ENCODE results near the gene ABHD11. TPM values are rescaled to one million over a fixed set of nuclear protein-coding genes. Genes with fewer than 3 reads are reported as not detected.

The ABHD11 gene
- total and polyA plus RNA-seq, 2 experiments from 2014 or later = 18.7 to 24.6 TPM

DNA sequence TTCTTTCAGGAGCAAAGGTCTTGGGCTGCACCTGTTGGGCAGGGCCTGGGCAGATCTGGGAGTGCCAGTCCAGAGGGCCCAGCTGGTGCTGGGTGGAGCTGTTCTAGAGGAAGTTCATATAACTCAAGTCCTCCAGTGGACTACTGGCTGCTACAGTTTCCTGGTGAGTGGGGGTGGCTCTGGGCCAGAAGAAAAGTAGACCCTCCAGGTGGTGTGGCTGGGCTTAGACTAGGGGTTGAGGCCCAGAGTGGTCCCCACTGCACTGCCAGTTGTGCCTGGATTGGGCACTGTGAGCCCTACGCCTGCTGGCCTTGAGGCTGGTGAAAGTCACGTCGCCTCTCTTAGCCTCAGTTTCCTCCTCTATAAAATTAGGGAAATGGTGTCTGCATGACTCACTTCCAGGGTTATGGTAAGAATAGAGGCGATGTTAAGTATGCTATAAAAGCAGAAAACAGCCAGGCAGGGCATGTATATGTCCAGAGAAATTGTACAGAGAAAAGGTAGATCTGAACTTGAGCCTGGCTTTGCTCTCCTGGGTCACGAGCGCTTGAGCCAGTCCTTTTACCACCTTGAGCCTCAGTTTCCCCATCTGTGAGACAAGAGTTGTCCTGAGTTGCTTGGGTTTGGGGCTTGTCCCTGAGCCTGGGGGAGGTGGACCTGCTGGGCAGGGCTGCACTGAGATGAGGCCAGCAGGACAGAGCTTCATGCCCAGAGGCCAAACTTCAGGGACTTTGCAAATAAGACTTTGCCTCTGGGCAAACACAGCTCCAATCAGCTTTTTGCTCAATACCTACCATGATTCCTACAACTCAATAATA, 35.3 kb upstream of the ABHD11 start:
- H3K4me3 Mint-ChIP-seq = no peak overlapping the region
- H3K36me3 Mint-ChIP-seq (ENCODE audit: low read depth) = no peaks in the 10 kb centered on the region
- no peak for DNase-seq (ENCODE audit: low spot score)
- H3K36me3 ChIP-seq (ENCODE audit: insufficient read depth) = no peaks in the 10 kb centered on the region
- no peak overlapping the region for H3K27ac Mint-ChIP-seq
- no peaks in the 10 kb centered on the region for H3K9me2 ChIP-seq (ENCODE audit: insufficient read depth)
- no peak overlapping the region for H3K27ac ChIP-seq (ENCODE audit: low read depth)
- no peaks in the 10 kb centered on the region; the same call in 2 of the 3 replicates for H3K4me1 Mint-ChIP-seq
- TF ChIP-seq, protein P1, sequence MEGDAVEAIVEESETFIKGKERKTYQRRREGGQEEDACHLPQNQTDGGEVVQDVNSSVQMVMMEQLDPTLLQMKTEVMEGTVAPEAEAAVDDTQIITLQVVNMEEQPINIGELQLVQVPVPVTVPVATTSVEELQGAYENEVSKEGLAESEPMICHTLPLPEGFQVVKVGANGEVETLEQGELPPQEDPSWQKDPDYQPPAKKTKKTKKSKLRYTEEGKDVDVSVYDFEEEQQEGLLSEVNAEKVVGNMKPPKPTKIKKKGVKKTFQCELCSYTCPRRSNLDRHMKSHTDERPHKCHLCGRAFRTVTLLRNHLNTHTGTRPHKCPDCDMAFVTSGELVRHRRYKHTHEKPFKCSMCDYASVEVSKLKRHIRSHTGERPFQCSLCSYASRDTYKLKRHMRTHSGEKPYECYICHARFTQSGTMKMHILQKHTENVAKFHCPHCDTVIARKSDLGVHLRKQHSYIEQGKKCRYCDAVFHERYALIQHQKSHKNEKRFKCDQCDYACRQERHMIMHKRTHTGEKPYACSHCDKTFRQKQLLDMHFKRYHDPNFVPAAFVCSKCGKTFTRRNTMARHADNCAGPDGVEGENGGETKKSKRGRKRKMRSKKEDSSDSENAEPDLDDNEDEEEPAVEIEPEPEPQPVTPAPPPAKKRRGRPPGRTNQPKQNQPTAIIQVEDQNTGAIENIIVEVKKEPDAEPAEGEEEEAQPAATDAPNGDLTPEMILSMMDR (conservative IDR thresholded peaks at IDR 0.05; ENCODE audit: low read depth in 2 of 2) = no peak
- TF ChIP-seq EZH2phosphoT487 (IDR thresholded peaks at IDR 0.05; ENCODE audit: unreplicated experiment) (no peak), STAT1 (IDR thresholded peaks at IDR 0.05; ENCODE audit: unreplicated experiment) (no peak), EZH2 (IDR thresholded peaks at IDR 0.05; ENCODE audit: low read depth, unreplicated experiment) (no peak), ZNF331 (CRISPR knock-in tag; IDR thresholded peaks at IDR 0.05; ENCODE audit: low read depth) (no peak), NANOG (IDR thresholded peaks at IDR 0.05; ENCODE audit: borderline replicate concordance) (no peak), ZNF114 (CRISPR knock-in tag; IDR thresholded peaks at IDR 0.05) (no peak), CREB1 (CRISPR knock-in tag; IDR thresholded peaks at IDR 0.05; ENCODE audit: low read depth) (no peak), JUNB (IDR thresholded peaks at IDR 0.05; ENCODE audit: unreplicated experiment) (no peak), POLR2AphosphoS5 (IDR thresholded peaks at IDR 0.05; ENCODE audit: low read depth) (no peak)
- ATAC-seq = no peak
- no peaks in the 10 kb centered on the region for H3F3A ChIP-seq (replicated peaks; ENCODE audit: low read depth)
- H2AFZ ChIP-seq = no peak overlapping the region
- peaks cover under 1% of the 10 kb centered on the region; the same call in 1 of the 2 replicates for H3K4me1 ChIP-seq (ENCODE audit: insufficient read depth)
- no peaks in the 10 kb centered on the region for H3K79me2 ChIP-seq (replicated peaks; ENCODE audit: insufficient read depth)
- no peak overlapping the region for H3K4me2 ChIP-seq
- H4K20me1 ChIP-seq (replicated peaks; ENCODE audit: insufficient read depth) = no peaks in the 10 kb centered on the region
- no peaks in the 10 kb centered on the region for H3K9me3 Mint-ChIP-seq
- H3K27me3 Mint-ChIP-seq (ENCODE audit: insufficient read depth, low read depth, poor library complexity) = peaks cover 11% of the 10 kb centered on the region
- H3K4me3 ChIP-seq = no peak overlapping the region
- peaks cover 9% of the 10 kb centered on the region for H3K27me3 ChIP-seq (ENCODE audit: insufficient read depth)

- peak overlapping the region; percentile 91 for H2AFZ ChIP-seq
- peak overlapping the region; percentile 84 for H3K4me2 ChIP-seq
- TF ChIP-seq, protein P2, sequence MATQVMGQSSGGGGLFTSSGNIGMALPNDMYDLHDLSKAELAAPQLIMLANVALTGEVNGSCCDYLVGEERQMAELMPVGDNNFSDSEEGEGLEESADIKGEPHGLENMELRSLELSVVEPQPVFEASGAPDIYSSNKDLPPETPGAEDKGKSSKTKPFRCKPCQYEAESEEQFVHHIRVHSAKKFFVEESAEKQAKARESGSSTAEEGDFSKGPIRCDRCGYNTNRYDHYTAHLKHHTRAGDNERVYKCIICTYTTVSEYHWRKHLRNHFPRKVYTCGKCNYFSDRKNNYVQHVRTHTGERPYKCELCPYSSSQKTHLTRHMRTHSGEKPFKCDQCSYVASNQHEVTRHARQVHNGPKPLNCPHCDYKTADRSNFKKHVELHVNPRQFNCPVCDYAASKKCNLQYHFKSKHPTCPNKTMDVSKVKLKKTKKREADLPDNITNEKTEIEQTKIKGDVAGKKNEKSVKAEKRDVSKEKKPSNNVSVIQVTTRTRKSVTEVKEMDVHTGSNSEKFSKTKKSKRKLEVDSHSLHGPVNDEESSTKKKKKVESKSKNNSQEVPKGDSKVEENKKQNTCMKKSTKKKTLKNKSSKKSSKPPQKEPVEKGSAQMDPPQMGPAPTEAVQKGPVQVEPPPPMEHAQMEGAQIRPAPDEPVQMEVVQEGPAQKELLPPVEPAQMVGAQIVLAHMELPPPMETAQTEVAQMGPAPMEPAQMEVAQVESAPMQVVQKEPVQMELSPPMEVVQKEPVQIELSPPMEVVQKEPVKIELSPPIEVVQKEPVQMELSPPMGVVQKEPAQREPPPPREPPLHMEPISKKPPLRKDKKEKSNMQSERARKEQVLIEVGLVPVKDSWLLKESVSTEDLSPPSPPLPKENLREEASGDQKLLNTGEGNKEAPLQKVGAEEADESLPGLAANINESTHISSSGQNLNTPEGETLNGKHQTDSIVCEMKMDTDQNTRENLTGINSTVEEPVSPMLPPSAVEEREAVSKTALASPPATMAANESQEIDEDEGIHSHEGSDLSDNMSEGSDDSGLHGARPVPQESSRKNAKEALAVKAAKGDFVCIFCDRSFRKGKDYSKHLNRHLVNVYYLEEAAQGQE (IDR thresholded peaks at IDR 0.05; ENCODE audit: unreplicated experiment) = no peak
- TF ChIP-seq EZH2phosphoT487 (IDR thresholded peaks at IDR 0.05; ENCODE audit: unreplicated experiment) (no peak), POLR2AphosphoS5 (IDR thresholded peaks at IDR 0.05; ENCODE audit: low read depth) (no peak), JUNB (IDR thresholded peaks at IDR 0.05; ENCODE audit: unreplicated experiment) (no peak)
These were observed 32.5 kb upstream of the ABHD11 start for GRCh38 chr7:73770860-73771670.

More at GRCh38 chr7:73770860-73771670, 32.5 kb upstream of the ABHD11 start:
- Mint-ChIP-seq H3K4me1 (peaks cover 5% of the 10 kb centered on the region; the same call in 2 of the 3 replicates), H3K36me3 (ENCODE audit: low read depth) (0 out of 3 replicates have a peak, but pooled peaks cover 5% of the 10 kb centered on the region), H3K4me3 (peak overlapping the region; percentile 81), H3K27me3 (ENCODE audit: insufficient read depth, low read depth, poor library complexity) (peaks cover 12% of the 10 kb centered on the region), H3K27ac (peak overlapping the region; percentile 85), H3K9me3 (no peaks in the 10 kb centered on the region; the same call in 2 of the 3 replicates)
- no peaks in the 10 kb centered on the region for H3K36me3 ChIP-seq (ENCODE audit: insufficient read depth)
- H3K9me2 ChIP-seq (ENCODE audit: insufficient read depth) = peaks cover 8% of the 10 kb centered on the region; the same call in 1 of the 2 replicates
- H3K27me3 ChIP-seq (ENCODE audit: insufficient read depth) = peaks cover 17% of the 10 kb centered on the region
- H3K4me1 ChIP-seq (ENCODE audit: insufficient read depth) = peaks cover 5% of the 10 kb centered on the region; the same call in 1 of the 2 replicates
- no peaks in the 10 kb centered on the region for H4K20me1 ChIP-seq (replicated peaks; ENCODE audit: insufficient read depth)
- H3F3A ChIP-seq (replicated peaks; ENCODE audit: low read depth) = no peaks in the 10 kb centered on the region
- no peak for DNase-seq (ENCODE audit: low spot score)
- peak; percentile 28 for ATAC-seq
- no peaks in the 10 kb centered on the region for H3K79me2 ChIP-seq (replicated peaks; ENCODE audit: insufficient read depth)
- H3K4me3 ChIP-seq = peak overlapping the region; percentile 80
- peak overlapping the region; percentile 80 for H3K27ac ChIP-seq (ENCODE audit: low read depth)

Measured in GM23338 (cell line).